ENCODE measurements around the gene UBL5.

Gene UBL5

GRCh38 chr19:9875031-9875627, 47.4 kb downstream of the UBL5 start:
- no peaks in the 10 kb centered on the region for H4K20me1 ChIP-seq (ENCODE audit: insufficient read depth, low read length)
- H3K27me3 ChIP-seq (ENCODE audit: insufficient read depth, low read length) = no peaks in the 10 kb centered on the region
- no peak overlapping the region for H3K4me2 ChIP-seq (ENCODE audit: low read length)
- no peak for TF ChIP-seq CTCF (IDR thresholded peaks at IDR 0.05; ENCODE audit: low read length)
- TF ChIP-seq EZH2 (IDR thresholded peaks at IDR 0.05; ENCODE audit: borderline replicate concordance, low read length) = no peak
- H3K9me3 ChIP-seq (ENCODE audit: low read length) = no peaks in the 10 kb centered on the region
- no peak overlapping the region for H2AFZ ChIP-seq (ENCODE audit: low read length)
- H3K4me3 ChIP-seq (ENCODE audit: low read depth, low read length, poor library complexity, severe bottlenecking) = no peak overlapping the region
- H3F3A ChIP-seq (ENCODE audit: insufficient read depth, low read length) = no peaks in the 10 kb centered on the region
- no peaks in the 10 kb centered on the region for H3K79me2 ChIP-seq (ENCODE audit: insufficient read depth, low read length)
- H3K4me1 ChIP-seq (ENCODE audit: insufficient read depth, low read length, severe bottlenecking) = no peaks in the 10 kb centered on the region
- no peak overlapping the region for H3K27ac ChIP-seq (ENCODE audit: low read depth, low read length, poor library complexity, severe bottlenecking)
- no peak overlapping the region for H3K9ac ChIP-seq (ENCODE audit: low read length)
- H3K9me2 ChIP-seq (ENCODE audit: low read depth, low read length) = no peaks in the 10 kb centered on the region
- no peaks in the 10 kb centered on the region for H3K36me3 ChIP-seq (ENCODE audit: insufficient read depth, low read length)

GRCh38 chr19:9875796-9876195, 48.1 kb downstream of the UBL5 start:
- Histone ChIP-seq H3K9ac (ENCODE audit: low read length) (no peak overlapping the region), H3K36me3 (ENCODE audit: insufficient read depth, low read length) (no peaks in the 10 kb centered on the region), H3K4me1 (ENCODE audit: insufficient read depth, low read length, severe bottlenecking) (no peaks in the 10 kb centered on the region), H3K9me3 (ENCODE audit: low read length) (no peaks in the 10 kb centered on the region), H3K4me2 (ENCODE audit: low read length) (no peak overlapping the region), H2AFZ (ENCODE audit: low read length) (no peak overlapping the region), H3F3A (ENCODE audit: insufficient read depth, low read length) (no peaks in the 10 kb centered on the region), H3K9me2 (ENCODE audit: low read depth, low read length) (no peaks in the 10 kb centered on the region), H3K79me2 (ENCODE audit: insufficient read depth, low read length) (no peaks in the 10 kb centered on the region), H3K27ac (ENCODE audit: low read depth, low read length, poor library complexity, severe bottlenecking) (no peak overlapping the region), H3K4me3 (ENCODE audit: low read depth, low read length, poor library complexity, severe bottlenecking) (no peak overlapping the region), H3K27me3 (ENCODE audit: insufficient read depth, low read length) (no peaks in the 10 kb centered on the region), H4K20me1 (ENCODE audit: insufficient read depth, low read length) (no peaks in the 10 kb centered on the region)
- TF ChIP-seq CTCF (IDR thresholded peaks at IDR 0.05; ENCODE audit: low read length) = no peak
- no peak for TF ChIP-seq EZH2 (IDR thresholded peaks at IDR 0.05; ENCODE audit: borderline replicate concordance, low read length)

- Histone ChIP-seq H3K79me2 (ENCODE audit: insufficient read depth, low read length) (no peaks in the 10 kb centered on the region), H3K4me2 (ENCODE audit: low read length) (no peak overlapping the region), H3K27me3 (ENCODE audit: insufficient read depth, low read length) (no peaks in the 10 kb centered on the region), H3K36me3 (ENCODE audit: insufficient read depth, low read length) (no peaks in the 10 kb centered on the region), H3K9me3 (ENCODE audit: low read length) (no peaks in the 10 kb centered on the region), H3K27ac (ENCODE audit: low read depth, low read length, poor library complexity, severe bottlenecking) (no peak overlapping the region), H3K9me2 (ENCODE audit: low read depth, low read length) (no peaks in the 10 kb centered on the region), H4K20me1 (ENCODE audit: insufficient read depth, low read length) (no peaks in the 10 kb centered on the region), H2AFZ (ENCODE audit: low read length) (no peak overlapping the region), H3K4me1 (ENCODE audit: insufficient read depth, low read length, severe bottlenecking) (no peaks in the 10 kb centered on the region), H3F3A (ENCODE audit: insufficient read depth, low read length) (no peaks in the 10 kb centered on the region), H3K4me3 (ENCODE audit: low read depth, low read length, poor library complexity, severe bottlenecking) (no peak overlapping the region), H3K9ac (ENCODE audit: low read length) (no peak overlapping the region)
- TF ChIP-seq CTCF (IDR thresholded peaks at IDR 0.05; ENCODE audit: low read length) (no peak), EZH2 (IDR thresholded peaks at IDR 0.05; ENCODE audit: borderline replicate concordance, low read length) (no peak)
Observed at GRCh38 chr19:9877780-9878510, 50.2 kb downstream of the UBL5 start.
